Body of pancreas (tissue), 4 donors: ENCODE measurements around the gene SLC6A11.

Experiments used
- CTCF ChIP-seq, 7 experiments: fragments of 450-650 bp in 4 of 7; fragments of 200-600 bp in 3 of 7; sonication (generic) in 3 of 7; IDR thresholded peaks; one replicate each; pipeline ENCODE4 v1.5.1; 2016 to 2019; ENCODE audit warnings: antibody characterized with exemption in 7 of 7
- POLR2A ChIP-seq, 3 donors: fragments of 450-650 bp; IDR thresholded peaks; one replicate each; pipeline ENCODE4 v1.6.1; 2016; ENCODE audit warnings: antibody characterized with exemption in 3 of 3, mild to moderate bottlenecking in 2 of 3

- TF ChIP-seq CTCF (IDR thresholded peaks at IDR 0.05): no peak
- no peak for TF ChIP-seq POLR2A (IDR thresholded peaks at IDR 0.05)
Measured at GRCh38 chr3:10917176-10917575, 101.1 kb downstream of the SLC6A11 start.
